GM18502 (cell line): Measurements from ENCODE around the gene PLEKHG3.
"Not testable (repeated sequence)": the region's sequence is repeated elsewhere in the genome, so short reads cannot be mapped to it uniquely, and the experiment has no call there.

Experiments
- ATAC-seq: cut with Tn5 transposase; IDR thresholded peaks from one replicate; pipeline ENCODE4 v1.9.1; 2021; ENCODE audit warnings: mild to moderate bottlenecking; ENCODE audit not compliant: unreplicated experiment, poor library complexity

Gene PLEKHG3

GRCh38 chr14:64686282-64686615 lies 18.0 kb upstream of the PLEKHG3 start:
- no peak for ATAC-seq

GRCh38 chr14:64688031-64688430 lies 16.2 kb upstream of the PLEKHG3 start:
- ATAC-seq = no peak

DNA sequence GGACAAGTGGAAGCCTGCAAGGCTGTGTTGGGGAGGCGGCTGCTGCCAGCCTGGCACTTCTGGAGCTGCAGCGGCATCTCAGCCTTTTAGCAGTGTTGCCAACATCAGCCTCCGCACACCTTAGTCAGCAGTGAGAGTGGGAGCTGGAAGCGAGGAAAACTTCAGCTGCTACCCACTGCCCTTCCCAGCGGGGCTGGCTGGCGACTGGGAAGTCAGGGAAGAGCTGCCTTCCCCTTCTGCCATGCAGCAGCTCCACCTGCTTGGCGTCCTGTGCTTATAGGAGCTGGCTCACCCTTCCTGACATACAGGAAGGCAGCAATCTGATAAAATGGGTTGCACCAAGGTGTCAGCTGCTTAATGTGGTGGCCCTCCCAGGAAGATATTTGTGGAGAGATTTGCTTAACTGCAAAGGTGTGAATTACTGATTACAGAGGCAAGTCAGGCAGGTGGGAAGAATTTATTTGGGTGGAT lies 15.4 kb upstream of the PLEKHG3 start:
- ATAC-seq = no peak

GRCh38 chr14:64689289-64689688 lies 14.9 kb upstream of the PLEKHG3 start:
- ATAC-seq = no peak

DNA sequence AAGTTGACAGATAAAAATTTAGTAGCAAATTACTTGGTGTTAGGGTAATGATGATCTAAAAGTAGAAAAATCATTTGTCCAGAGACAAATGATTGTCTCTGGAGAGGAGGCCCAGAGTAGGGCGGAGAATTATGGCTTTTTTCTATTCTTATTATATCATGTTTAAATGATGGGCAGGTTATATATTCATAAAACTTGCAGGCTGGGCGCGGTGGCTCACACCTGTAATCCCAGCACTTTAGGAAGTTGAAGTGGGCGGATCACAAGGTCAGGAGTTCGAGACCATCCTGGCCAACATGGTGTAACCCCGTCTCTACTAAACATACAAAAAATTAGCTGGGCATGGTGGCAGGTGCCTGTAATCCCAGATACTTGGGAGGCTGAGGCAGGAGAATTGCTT lies 13.6 kb upstream of the PLEKHG3 start:
- not testable (repeated sequence) for ATAC-seq

DNA sequence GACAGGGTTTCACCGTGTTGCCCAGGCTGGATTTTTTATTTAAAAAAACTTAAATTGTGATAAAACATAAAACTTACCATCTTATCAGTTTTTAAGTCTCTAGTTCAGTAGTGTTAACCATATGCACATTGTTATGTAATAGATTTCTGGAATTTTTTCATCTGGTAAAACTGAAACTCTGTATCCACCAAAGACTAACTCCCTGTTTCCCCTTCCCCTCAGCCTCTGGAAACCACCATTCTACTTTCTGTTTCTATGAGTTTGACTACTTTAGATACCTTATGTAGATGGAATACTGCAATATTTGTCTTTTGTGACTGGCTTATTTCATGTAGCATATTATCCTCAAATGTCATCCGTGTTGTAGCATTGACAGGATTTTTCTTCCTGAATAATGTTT lies 12.8 kb upstream of the PLEKHG3 start:
- no peak for ATAC-seq

- ATAC-seq = no peak
Observed at GRCh38 chr14:64692189-64692985, 11.8 kb upstream of the PLEKHG3 start.

- no peak for ATAC-seq
Observed at GRCh38 chr14:64692986-64693809, 11.0 kb upstream of the PLEKHG3 start.

GRCh38 chr14:64693810-64694165 lies 10.4 kb upstream of the PLEKHG3 start:
- no peak for ATAC-seq

- no peak for ATAC-seq
Observed at GRCh38 chr14:64695071-64695470, 9.2 kb upstream of the PLEKHG3 start.

- ATAC-seq = no peak
Observed at GRCh38 chr14:64696355-64696857, 7.8 kb upstream of the PLEKHG3 start.

- ATAC-seq = no peak
Observed at GRCh38 chr14:64698903-64699302, 5.3 kb upstream of the PLEKHG3 start.

DNA sequence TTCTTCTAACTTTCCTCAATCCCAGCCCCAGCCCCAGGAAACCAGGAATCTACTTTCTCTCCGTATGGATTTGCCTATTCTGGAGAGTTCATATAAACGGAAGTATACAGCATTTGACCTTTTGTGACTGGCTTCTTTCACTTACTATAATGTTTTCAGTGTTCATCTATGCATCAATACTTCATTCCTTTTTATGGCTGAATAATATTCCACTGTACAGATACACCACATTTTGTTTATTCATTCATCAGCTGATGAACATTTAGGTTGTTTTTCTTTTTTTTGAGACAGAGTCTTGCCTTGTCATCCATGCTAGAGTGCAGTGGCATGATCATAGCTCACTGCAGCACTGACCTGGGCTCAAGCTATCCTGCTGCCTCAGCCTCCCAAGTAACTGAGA lies 3.9 kb upstream of the PLEKHG3 start:
- ATAC-seq = no peak

GRCh38 chr14:64700894-64701293 lies 3.3 kb upstream of the PLEKHG3 start:
- no peak for ATAC-seq

GRCh38 chr14:64701660-64702059 lies 2.6 kb upstream of the PLEKHG3 start:
- no peak for ATAC-seq

DNA sequence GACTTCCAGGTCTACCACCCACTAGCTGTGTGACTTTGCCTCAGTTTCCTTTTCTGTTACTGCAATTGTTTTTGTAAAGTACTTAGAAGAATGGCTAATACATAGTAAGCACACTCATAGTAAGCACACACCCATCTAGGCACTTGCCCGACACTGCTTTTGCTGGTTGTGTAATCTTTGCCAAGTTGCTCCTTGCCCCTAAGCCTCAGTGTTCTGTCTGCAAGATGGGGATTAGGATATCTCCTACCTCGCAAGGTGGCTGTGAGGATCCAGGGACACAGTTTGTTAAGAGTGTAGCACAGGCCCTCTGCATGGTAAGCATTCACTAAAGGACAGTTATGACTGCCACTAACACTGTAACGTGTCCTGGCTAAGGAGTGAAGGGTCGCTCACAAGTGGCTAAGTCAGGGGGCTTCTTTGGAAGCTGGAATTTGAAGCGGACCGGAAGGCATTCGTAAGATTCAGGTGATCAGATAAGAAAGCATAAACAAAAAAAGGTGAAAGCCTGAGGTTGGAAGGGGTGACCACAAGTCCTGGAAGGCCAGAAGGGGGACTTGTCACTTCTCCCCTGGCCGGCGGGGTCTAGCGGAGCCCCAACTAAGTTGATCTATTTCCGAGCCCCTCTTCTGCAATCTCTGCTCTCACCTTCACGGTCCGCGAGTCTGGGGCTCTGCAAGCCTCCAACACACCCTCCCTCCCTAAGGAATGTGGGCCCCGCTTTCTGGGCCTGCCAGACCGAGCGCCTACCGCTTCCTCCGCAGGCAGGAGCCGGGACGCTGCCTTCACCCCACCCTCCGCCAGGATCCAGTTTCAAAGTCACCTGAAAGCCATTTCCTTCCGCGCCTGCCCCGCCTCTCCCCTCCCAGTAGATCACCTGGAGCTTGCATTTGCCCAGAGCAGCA lies 1.5 kb upstream of the PLEKHG3 start:
- no peak for ATAC-seq

DNA sequence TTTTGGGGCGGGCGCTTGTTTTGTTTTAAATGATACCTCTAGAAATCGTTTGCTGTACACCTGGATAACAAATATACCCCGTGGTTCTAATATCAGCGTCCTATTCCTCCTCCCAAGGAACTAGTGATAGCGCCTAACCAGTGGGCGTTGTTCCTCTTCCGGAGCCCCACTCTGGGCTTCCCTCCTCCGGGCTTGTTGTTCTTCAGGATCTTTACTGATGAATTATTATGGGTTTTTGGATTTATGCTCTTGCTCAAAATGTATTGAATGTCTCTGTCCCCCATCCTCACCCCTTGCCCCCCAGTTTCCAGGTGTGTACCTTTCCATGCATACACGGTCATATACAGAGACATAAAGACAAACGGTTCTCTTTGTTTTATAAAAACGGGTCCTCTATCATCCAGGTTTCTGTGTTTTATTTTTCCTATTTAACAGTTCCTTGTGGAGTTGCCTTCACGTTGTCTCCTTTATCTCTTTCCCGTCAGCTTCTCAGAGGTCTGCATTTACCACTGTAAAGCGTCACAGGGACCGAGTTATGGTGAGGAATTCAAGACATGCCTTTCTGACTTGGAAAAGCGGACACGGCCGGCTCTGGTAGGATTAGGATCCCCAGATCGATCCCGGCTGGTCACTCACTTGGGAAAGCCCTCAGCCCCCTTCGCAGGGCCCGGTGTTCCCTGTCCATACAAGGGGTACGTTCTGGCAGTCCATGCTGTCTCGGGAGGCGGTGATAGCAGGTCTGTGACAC lies 655 bp upstream of the PLEKHG3 start:
- no peak for ATAC-seq

DNA sequence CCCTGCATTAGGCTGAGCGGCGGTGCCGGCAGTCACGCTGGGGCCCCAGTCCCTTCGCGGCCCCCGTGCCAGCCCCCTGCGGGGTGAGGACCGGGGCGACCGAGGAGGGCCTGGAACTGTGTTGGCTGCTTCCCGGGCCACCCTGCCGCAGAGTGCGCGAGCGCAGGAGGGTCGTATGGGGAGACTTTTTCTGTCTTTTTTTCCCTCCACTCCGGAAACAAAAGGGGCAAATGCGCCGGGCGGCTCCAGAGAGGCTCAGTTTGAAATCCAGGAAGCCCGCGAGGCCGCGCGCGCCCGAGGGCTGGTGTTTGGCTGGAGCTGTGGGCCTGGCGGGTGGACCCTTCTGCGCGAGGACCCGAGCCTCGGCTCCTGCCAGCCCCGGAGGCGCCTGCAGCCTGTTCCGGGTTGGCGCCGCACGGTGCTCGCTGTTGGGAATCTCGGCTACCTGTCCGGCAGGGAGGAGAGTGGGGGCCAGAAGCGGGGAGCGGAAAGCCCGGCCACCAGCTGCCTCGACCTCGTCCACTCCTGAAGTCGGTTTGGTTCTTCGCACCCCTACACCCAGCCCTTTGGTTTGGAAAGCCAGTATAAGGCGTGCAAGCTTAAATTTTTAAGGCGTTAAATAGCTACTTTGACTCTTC lies 638 bp downstream of the PLEKHG3 start:
- ATAC-seq = no peak

DNA sequence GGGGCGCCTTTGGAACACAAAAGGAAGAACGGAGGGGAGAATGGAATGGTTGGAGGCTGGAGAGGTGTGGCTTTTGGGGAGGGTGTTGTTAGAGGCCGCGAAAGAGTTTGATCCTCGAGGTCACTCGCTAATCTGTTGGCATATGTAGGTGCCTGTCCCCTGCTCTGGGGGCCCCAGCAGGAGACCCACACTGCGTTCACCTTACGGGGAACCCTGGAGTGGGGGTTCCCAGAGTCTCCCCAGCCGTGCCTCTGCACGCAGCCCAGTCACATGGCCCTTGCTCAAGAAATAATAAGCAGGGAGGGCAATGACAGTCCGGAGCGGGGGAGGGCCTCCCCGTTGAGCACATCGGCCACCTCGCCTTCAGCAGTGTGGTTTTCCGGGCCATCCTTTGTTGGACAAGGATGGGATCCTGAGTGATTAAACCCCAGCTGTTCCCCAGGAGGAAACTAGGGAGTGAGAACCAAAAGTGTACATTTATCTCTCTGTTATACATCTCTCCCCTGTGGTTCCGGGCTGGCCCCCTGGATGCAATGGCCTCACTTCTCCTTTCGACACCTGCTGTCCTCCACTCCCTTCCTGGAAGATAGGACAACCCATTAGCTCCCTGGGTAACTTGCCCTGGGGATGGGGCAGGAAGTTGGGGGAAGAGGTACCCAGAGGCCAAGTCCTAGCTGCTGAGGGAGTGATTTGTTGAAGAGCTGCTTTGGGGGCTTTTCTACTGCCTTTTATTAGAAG lies 1.3 kb downstream of the PLEKHG3 start:
- no peak for ATAC-seq
